DOHH2 (cell line): ENCODE results near the gene QRICH2.

Experiments used
- H3F3A ChIP-seq: fragments of 200-600 bp; sonication (generic), shearing (Covaris generic); 2 replicates; pipeline ENCODE4 v1.6.0; 2016; ENCODE audit warnings: antibody characterized with exemption, mild to moderate bottlenecking; ENCODE audit not compliant: control insufficient read depth, insufficient read depth
- H3K27ac ChIP-seq: fragments of 200-600 bp; sonication (generic); 2 replicates; pipeline ENCODE4 v1.5.1; 2014; ENCODE audit warnings: low read depth, mild to moderate bottlenecking, low read length, moderate library complexity
- H3K27me3 ChIP-seq: fragments of 200-600 bp; sonication (generic); 2 replicates; pipeline ENCODE4 v1.6.1; 2014; ENCODE audit warnings: mild to moderate bottlenecking, low read length, mixed read lengths; ENCODE audit not compliant: control insufficient read depth
- H3K36me3 ChIP-seq: fragments of 200-600 bp; sonication (generic); 2 replicates; pipeline ENCODE4 v1.6.1; 2014; ENCODE audit warnings: mild to moderate bottlenecking, low read length, moderate library complexity, mixed read lengths; ENCODE audit not compliant: control insufficient read depth
- H3K4me1 ChIP-seq: fragments of 200-600 bp; sonication (generic); 2 replicates; pipeline ENCODE4 v1.6.1; 2014; ENCODE audit warnings: mild to moderate bottlenecking, low read length, mixed read lengths; ENCODE audit not compliant: control insufficient read depth
- H3K4me2 ChIP-seq: fragments of 200-600 bp; sonication (generic); 2 replicates; pipeline ENCODE4 v1.6.0; 2014; ENCODE audit warnings: mild to moderate bottlenecking, low read length, moderate library complexity
- H3K4me3 ChIP-seq: fragments of 200-600 bp; sonication (generic); 2 replicates; pipeline ENCODE4 v1.5.1; 2014; ENCODE audit warnings: mild to moderate bottlenecking, low read length, mixed read lengths
- H3K79me2 ChIP-seq: fragments of 200-600 bp; sonication (generic); 2 replicates; pipeline ENCODE4 v1.6.1; 2014; ENCODE audit warnings: mild to moderate bottlenecking, low read length, mixed read lengths; ENCODE audit not compliant: control insufficient read depth
- H3K9me2 ChIP-seq: fragments of 200-600 bp; sonication (generic); replicated peaks from 2 replicates; pipeline ENCODE4 v1.6.1; 2014; ENCODE audit warnings: mild to moderate bottlenecking, low read length, mixed read lengths; ENCODE audit not compliant: control insufficient read depth
- H3K9me3 ChIP-seq: fragments of 200-600 bp; sonication (generic); 2 replicates; pipeline ENCODE4 v1.6.1; 2014; ENCODE audit warnings: antibody characterized with exemption, low read length, mixed read lengths; ENCODE audit not compliant: control insufficient read depth, insufficient read depth
- H4K20me1 ChIP-seq: fragments of 200-600 bp; sonication (generic); 2 replicates; pipeline ENCODE4 v1.6.0; 2014; ENCODE audit warnings: low read depth, mild to moderate bottlenecking, antibody characterized with exemption, low read length, moderate library complexity; ENCODE audit not compliant: control insufficient read depth, insufficient read depth
- EZH2phosphoT487 ChIP-seq: fragments of 200-600 bp; sonication (generic); IDR thresholded peaks from 2 replicates; pipeline ENCODE4 v1.6.1; 2017; ENCODE audit warnings: borderline replicate concordance, mild to moderate bottlenecking, antibody characterized with exemption, low read length, moderate library complexity, mixed read lengths
- TF ChIP-seq, protein P1 (sequence below): fragments of 200-600 bp; sonication (generic); IDR thresholded peaks from one replicate; pipeline ENCODE4 v1.5.1; 2014; ENCODE audit warnings: antibody characterized with exemption, mild to moderate bottlenecking, low read depth, low read length; ENCODE audit not compliant: poor library complexity, severe bottlenecking

Gene QRICH2

DNA sequence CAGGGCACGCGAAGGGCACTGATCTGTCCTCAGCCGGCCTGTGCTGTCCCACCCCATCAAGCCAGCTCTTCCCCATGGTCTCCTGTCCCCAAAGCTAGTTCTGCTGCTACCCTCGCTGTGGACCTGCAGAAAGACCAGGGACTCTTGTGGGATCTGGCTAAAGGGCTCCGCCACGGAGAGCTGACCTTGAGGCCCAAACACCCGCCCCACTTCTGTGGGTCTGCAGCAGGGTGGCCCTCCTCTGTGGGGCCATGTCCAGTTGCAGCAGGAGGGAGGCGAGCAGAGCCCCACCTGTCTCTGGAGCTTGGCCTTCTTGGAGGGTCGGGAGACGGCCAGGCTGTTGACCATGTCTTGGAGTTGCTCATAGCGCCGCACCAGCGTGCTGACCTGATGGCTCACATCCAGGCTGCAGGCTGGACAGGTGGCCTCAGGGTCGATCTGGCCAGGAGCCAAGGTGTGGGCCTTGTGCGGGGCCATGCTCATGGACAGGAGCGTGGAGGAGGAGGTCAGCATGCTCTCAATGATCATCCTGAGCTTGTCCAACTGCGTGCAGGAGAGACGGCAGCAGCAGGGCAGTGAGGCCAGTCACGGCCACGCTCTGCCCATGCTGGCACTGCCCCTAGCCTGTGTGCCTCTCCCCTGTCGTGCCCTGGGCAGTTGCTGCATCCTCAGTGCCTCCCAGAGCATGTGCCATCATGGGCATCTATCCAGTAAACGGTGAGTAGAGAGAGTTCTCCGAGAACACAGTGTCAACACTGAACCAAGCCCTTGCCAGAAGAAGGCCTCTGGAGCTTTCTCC, 26.3 kb downstream of the QRICH2 start:
- H3F3A ChIP-seq = no peaks in the 10 kb centered on the region
- H3K36me3 ChIP-seq = no peaks in the 10 kb centered on the region
- TF ChIP-seq EZH2phosphoT487 = no peak
- TF ChIP-seq, protein P1, sequence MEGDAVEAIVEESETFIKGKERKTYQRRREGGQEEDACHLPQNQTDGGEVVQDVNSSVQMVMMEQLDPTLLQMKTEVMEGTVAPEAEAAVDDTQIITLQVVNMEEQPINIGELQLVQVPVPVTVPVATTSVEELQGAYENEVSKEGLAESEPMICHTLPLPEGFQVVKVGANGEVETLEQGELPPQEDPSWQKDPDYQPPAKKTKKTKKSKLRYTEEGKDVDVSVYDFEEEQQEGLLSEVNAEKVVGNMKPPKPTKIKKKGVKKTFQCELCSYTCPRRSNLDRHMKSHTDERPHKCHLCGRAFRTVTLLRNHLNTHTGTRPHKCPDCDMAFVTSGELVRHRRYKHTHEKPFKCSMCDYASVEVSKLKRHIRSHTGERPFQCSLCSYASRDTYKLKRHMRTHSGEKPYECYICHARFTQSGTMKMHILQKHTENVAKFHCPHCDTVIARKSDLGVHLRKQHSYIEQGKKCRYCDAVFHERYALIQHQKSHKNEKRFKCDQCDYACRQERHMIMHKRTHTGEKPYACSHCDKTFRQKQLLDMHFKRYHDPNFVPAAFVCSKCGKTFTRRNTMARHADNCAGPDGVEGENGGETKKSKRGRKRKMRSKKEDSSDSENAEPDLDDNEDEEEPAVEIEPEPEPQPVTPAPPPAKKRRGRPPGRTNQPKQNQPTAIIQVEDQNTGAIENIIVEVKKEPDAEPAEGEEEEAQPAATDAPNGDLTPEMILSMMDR = no peak
- H3K9me2 ChIP-seq = no peaks in the 10 kb centered on the region
- no peak overlapping the region for H3K27ac ChIP-seq
- H3K9me3 ChIP-seq = no peaks in the 10 kb centered on the region
- H3K4me2 ChIP-seq = no peak overlapping the region
- H3K4me3 ChIP-seq = no peak overlapping the region
- H3K79me2 ChIP-seq = no peaks in the 10 kb centered on the region
- no peaks in the 10 kb centered on the region for H3K4me1 ChIP-seq
- no peaks in the 10 kb centered on the region for H4K20me1 ChIP-seq
- H3K27me3 ChIP-seq = no peaks in the 10 kb centered on the region

DNA sequence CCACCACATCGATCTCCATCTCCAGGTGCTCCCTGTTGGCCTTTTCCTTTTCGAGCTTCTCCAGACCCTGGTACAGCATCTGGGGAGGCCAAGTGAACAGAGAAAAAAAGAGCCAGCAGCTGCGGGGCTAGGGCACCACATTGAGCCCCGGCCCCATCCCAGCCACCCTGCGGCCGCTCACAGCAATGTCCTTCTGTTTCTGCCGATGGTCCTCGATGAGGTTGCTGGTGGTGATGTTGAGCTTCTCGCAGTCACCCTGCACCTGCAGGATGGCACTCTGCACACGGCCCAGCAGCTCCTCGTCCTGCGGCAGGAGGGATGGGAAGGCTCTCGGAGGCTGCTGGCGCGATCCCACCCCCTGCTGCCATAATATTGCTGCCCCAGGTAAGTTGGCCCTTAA, 27.4 kb downstream of the QRICH2 start:
- no peaks in the 10 kb centered on the region for H3K79me2 ChIP-seq
- H3K9me2 ChIP-seq = no peaks in the 10 kb centered on the region
- H3K27ac ChIP-seq = no peak overlapping the region

DNA sequence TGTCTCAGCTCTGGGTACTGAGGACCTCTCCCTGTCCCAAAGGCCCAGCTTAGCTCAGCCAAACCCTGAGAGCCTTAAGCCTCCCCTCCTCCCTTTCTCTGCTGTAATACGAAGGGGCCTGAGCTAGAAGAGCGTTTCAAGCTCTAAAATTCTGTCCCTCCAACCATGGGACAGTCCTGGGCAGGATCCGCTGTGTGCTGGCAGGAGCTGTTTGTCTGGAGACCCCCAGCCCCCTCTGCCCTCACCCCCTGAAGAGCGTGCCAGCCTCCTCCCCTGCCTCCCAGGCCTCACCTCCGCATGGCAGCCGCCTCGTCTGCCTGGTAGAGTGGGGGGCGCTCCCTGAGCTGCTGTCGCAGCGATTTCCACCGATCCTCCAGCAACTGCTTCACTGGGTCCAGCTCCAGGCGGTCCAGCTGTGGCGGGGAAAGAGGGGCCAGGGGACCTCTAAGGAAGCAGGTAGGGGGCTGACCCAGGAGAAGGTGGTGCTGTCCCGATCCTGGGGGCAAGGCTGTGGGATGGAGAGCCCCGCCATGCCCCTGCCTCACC, 28.3 kb downstream of the QRICH2 start:
- Histone ChIP-seq H3K27ac (no peak overlapping the region), H3F3A (no peaks in the 10 kb centered on the region), H4K20me1 (no peaks in the 10 kb centered on the region), H3K9me3 (no peaks in the 10 kb centered on the region), H3K9me2 (no peaks in the 10 kb centered on the region), H3K4me1 (0 out of 2 replicates have a peak, but pooled peaks cover 5% of the 10 kb centered on the region), H3K4me3 (no peak overlapping the region), H3K27me3 (no peaks in the 10 kb centered on the region), H3K36me3 (no peaks in the 10 kb centered on the region), H3K4me2 (no peak overlapping the region), H3K79me2 (no peaks in the 10 kb centered on the region)
- TF ChIP-seq, protein P1 = no peak
- TF ChIP-seq EZH2phosphoT487 = no peak

More for the DNA sequence above, 27.4 kb downstream of the QRICH2 start:
- no peaks in the 10 kb centered on the region for H3K4me1 ChIP-seq
- H3K4me3 ChIP-seq = no peak overlapping the region
- H3K36me3 ChIP-seq = no peaks in the 10 kb centered on the region
- no peaks in the 10 kb centered on the region for H3K27me3 ChIP-seq
- H4K20me1 ChIP-seq = no peaks in the 10 kb centered on the region
- no peak overlapping the region for H3K4me2 ChIP-seq
- no peak for TF ChIP-seq EZH2phosphoT487
- TF ChIP-seq, protein P1 = no peak
- H3K9me3 ChIP-seq = no peaks in the 10 kb centered on the region
- H3F3A ChIP-seq = no peaks in the 10 kb centered on the region
